HG03039 (cell line): ENCODE measurements around the gene FLT1.

Source experiments
- ATAC-seq: cut with Tn5 transposase; IDR thresholded peaks from one replicate; pipeline ENCODE4 v1.9.1; 2021; ENCODE audit warnings: mild to moderate bottlenecking, moderate library complexity; ENCODE audit not compliant: unreplicated experiment

Gene FLT1

DNA sequence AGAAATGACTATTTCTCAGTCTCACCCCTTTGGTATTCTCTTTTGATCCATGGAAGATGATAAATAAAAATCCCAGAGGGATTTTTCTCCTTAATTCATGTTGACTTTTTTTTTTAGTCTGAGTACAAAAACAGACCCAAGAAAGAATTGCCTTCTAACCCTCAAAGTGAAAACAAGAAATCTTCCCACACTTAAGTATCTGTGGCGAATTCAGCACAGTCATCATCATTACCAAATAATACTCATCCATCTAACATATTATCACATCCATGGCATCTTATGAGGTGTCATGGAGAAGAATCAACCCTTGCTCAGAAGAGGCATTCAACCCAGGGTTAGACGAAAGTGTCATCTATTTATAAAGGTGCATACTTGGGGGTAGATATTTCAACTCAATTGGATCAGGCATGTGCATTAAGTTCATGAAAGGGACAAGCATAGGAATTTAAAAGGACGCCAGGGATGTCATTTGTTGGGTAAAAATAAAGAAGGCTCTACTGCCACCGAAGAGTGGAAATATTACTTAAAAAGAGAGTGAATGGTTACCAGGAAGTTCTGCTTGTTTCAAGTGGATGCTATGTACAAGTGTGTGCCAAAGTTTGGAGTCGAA is 101.9 kb downstream of the FLT1 start:
- no peak for ATAC-seq

DNA sequence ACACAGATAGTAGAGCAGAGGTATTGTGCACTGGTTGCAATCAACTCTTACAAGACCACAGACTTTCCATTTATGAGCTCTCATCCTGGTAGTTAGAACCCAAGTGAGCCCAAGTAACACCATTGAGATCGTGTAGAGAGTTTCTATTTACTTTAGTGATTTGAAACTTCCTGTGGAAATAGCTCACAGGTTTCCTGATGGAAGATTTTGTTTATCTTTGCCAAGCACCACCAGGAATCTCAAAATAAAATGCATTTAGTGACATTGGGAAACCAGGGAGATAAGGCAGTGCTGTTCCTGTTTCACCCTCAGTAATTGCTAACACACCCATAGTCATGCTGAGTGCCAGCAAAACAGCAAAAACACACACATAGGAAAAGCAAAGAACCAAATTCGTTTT is 102.5 kb downstream of the FLT1 start:
- ATAC-seq: no peak

DNA sequence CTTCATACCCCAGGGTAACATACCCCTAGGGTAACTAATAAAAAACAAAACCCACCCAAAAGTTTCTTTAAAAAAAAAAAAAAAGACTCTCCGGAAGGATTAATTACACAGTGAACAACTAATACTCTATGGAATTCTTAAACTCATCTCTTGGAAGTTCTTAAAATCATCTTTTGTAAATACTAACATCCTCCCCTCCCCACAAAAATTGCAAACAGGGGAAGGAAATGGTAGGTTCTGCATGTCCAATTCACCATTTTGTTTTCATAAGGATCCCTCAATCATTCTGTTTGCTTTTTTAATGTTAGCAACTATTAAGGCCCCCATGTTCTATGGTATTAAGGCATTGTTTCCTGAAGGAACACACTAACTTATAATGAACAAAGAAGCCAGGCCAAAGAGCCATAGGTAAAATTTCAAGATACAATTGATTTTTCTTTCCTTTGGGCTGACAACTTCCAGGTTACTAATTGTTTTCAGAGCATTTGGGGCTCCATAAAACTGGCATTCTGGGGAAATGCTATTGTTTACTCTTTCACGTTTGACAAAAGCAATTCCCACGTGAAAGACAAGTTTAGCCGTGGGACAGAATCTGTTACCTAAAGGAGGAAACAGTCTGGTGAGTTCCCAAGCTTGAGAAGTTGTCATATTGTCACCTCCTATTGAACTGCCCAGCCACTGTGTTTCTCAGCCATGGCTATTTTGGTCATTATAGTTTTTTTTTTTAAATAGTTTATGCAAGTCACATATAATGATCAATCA is 107.0 kb downstream of the FLT1 start:
- no peak for ATAC-seq

DNA sequence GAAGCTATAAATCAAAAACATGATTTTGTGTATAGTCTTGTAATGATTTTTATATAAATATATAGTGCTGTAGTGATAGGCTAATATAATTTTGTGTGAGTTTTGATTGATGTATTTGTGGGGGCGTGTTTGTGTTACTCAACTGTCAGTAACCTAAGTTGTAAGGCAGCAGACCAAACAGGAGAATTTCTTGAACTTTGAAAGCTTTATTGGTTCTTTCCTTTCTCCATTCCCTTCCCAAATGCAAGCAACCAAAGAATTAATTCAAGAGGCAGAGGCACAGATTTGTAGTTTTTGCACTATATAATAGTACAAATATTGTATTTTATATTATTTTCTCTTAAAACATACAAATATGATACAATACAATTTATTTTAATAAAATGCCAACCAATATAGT is 109.6 kb downstream of the FLT1 start:
- ATAC-seq: no peak

DNA sequence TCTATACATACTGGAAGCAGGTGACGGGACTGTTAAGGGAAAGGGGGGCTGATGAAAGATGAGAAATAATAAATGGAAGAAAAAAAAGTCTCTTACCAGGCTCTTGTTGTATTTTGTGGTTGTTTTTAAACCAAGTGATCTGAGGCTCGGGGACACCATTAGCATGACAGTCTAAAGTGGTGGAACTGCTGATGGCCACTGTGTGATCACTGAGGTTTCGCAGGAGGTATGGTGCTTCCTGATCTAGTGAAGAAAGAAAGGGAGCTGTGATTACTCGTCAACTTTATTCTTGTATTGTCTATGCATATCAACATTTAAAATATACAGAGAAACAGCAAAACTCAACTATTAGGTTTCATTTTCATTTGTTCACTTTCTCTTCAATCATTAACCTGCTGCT is 110.1 kb downstream of the FLT1 start:
- ATAC-seq: no peak

DNA sequence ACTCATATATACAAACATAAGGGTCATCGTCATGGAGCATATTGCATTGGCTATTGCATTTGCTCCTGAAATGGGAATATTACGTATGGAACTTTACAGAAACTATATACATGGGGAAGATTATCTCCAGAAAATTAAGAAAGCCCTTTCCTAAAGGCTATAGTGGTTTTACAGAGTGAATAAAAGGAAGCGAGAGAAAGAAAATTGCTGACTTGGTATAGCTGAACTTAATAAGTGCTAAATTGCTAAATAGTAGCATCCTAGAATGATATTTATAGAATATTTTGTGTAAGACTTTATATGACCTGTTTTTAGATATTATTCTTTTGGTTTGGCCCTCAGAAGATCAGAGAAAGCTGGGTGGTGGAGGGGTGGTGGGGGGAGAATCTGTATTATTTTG is 114.6 kb downstream of the FLT1 start:
- no peak for ATAC-seq

DNA sequence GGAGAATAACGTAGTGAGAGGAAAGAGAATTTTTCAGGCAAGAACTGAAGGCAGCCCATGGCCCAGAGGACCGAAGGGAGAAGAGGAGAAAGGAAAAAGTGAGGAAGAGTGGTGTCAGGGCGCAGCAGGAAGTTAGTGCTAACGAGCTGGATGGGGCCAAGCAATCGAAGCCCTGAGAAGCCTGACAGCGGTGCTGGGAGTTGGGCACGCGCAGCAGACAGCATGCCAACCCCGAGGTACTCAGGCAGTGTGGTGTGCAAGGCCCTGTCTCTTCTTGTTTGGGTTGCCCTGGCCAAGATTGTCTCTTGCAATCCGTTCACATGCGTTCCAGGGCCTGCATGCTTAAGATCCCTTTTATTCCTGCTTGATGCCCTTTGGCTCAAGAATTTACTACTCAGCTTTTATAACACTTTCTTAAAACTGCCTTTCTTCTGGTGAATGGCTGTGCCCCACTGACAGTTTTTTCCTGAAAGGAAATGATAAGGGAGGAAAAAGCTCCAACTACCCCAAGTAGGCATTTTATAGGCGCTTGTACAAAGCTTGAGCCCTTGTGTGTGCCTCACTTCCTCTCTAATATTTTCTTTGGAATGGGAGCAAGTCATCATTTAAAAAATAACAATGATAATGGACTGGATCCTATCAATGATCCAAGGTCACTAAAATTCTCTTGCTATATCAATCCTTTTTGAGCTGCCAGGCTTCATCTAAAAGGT is 115.4 kb downstream of the FLT1 start:
- ATAC-seq: no peak

DNA sequence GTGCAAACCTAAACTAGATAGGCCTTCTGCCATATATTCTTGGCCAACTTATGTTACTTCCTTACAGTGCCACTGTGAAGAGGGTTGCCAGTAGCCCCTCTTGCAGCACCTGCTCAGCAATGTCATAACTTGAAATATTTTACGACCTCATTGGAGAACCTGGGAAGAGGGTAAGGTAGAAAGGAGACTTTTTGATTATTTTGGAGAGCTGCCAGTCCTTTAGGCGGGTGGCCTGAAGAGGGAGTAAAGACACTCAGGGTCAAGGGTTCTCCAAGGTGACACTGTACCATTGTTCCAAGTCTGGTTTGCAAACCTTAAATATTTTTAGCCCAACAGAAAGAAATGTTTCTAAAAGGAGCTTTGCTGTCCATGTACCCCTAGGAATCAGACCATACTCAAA is 118.3 kb downstream of the FLT1 start:
- no peak for ATAC-seq

DNA sequence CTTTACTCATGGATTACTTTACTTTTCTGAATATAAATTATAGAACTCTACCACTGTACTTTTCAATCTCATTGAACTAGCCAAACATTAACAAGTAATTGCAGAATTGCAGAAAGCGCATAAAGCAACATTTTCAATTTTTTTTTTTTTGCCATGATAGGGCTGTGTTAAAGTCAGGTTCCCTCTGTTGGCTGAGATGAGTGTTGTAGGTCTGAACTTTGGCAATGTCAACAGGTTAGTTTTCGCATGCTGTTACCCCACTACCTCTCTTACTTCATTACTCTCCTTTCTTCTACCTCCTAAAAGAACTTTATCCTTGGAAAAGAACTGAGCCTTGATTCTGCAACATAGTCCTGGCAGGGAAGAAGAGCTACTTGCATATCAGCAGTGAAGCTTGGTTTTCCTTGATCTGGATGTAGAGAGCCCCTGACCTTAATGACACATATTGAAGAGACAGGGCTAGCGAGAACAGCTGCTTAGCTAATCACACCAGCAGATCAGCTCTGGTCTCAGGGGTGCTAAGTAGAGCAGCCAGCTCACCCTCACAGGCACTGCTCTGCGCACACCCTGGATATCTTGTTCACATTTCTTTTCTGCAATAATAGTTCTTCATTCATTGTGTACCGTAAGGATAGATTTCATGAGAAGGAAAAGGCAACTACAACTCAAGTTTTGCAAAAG is 119.5 kb downstream of the FLT1 start:
- ATAC-seq: no peak

DNA sequence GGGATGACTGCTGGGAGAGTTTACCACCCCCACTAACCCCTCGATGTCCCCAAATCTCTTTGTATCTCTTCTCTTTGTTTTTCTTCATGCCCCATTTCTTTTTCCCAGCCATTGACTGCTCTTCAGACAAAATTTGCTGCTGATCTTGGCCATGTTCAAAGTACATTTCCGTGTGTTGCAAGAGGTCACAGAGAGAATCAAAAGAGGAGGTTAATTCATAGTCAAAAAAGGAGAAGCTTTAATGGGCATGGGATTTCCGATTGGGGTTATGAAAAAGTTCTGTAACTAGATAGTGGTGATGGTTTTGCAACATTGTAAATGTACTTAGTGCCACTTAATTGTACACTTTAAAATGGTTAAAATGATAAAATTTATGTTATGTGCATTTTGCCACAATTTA is 121.1 kb downstream of the FLT1 start:
- no peak for ATAC-seq

DNA sequence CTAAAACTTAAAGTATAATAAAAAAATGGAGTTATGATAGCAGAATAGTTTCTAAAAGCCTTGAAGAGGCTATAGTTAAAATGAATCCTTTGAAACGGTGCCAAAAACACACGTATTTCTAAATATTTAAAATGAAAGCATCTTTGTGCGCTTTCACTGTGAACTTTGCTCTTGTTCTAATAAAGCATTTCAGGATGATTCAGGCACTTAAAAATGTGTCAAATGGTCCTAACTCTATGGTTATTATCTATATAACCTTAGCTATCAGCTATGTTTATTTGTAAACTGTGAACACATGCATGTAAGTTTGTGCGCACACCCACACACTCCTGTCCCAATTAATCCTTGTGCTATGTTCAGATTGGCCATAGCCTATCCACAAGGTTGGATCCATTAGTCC is 124.5 kb downstream of the FLT1 start:
- no peak for ATAC-seq

DNA sequence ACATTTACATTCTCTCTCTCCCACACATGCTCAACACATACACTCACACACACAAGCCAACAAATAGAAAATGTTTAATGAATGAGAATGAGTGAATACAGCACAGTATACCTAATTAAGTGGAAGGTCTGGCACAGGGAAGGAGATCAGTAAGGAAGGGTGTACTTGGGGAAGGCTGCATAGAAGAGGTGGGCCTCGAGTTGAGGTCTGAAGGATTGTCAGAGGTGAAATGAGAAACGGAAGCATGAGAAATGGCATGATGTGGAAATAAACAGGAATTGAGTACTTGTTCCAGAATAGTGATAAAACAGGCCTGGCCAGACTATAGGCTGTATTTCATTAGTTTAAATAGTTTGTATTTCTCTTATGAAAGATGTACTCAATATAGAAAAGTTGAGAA is 136.2 kb downstream of the FLT1 start:
- ATAC-seq: no peak

DNA sequence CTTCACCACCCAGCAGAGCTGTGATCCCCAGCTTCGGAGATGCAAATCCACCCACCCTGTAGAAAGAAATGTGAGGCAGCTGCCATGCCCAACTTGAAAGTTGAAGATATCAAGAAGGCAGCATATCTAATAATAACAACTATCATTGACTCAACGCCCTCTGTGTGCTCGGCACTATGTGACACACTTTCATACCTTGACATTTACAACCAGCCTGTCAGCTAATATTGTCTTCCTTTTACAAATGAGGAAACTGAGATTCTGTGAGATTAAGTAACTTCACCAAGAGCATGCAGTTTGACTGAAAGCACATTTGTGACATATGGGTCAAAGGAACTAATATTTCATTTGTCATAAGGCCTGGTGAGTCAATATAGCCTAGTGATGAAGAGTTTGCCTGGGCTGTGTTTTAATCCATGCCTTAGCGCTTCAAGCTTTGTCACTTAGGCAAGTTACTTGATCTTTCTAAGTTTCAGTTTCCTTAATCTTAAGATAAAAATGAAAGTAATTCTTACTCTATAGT is 137.0 kb downstream of the FLT1 start:
- no peak for ATAC-seq

DNA sequence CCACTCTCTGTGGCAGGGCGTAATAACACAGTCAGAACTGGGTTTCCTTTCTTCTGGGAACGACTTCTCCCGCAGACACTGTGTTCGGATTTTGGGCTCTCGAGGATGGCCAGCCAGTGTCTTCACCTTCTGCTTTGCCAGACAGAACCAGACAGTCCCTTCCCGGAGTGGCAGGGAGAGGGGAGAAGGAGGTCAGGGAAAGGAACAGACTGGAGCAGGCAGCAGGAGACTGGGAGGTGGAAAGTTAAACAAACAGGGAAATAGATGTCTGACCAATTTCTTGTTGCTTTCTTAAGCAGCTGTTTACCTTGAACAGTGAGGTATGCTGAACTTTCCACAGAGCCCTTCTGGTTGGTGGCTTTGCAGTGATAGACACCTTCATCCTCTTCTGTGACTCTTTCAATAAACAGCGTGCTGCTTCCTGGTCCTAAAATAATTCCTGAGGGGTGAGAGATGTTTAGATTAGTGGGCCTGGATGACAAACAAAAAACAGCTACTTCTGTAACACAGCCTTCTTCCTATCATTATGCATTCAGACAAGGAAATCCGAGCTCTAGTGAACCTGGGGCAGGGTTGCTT is 137.6 kb downstream of the FLT1 start:
- ATAC-seq: no peak

DNA sequence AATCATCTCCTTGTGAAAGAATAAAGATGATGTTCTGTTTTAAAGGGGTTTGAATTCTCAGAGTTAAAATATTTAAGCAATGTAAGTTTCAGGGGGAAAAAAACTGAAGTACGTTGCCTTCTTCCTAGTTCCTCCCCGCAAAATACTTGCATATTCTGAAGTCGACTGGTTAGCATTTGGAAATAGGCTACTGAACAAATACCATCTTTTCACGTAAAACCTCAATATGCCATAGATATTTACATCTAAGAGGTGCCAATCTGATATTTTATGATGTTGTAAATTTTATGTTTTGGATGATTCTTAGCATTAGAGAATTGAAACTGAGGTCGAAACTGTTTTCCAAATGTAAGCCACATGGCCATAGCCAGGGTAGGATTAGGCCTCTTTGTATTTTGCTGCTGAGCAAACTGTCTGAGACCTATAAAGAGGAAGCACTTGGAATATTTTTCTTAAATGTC is 138.3 kb downstream of the FLT1 start:
- no peak for ATAC-seq

DNA sequence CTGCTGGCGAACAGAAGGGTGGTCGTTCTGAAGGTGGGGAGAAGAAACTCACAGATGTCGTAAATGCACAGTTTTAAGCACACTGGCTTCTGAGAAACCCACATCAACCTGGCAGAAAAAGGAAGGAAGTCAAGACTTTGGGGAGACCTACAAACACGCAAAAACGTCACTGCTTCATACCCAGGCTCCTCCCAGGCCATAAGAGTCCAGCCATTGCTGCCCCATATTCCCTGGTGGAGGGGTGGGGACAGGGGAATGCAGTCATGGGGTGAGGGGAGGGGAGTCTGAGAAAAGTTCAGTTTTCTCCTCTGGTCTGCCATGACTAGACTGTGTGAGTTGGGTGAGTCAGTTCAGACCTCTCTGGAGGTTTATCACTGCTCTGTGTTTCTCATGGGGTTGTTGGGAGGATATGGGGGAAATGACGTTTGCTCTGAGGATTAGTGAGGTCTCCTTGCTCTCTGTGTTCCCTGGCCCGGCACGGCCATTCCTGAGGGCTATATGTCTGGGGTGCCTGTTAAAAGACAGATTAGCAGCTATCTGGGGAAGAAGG is 139.0 kb downstream of the FLT1 start:
- ATAC-seq: no peak

DNA sequence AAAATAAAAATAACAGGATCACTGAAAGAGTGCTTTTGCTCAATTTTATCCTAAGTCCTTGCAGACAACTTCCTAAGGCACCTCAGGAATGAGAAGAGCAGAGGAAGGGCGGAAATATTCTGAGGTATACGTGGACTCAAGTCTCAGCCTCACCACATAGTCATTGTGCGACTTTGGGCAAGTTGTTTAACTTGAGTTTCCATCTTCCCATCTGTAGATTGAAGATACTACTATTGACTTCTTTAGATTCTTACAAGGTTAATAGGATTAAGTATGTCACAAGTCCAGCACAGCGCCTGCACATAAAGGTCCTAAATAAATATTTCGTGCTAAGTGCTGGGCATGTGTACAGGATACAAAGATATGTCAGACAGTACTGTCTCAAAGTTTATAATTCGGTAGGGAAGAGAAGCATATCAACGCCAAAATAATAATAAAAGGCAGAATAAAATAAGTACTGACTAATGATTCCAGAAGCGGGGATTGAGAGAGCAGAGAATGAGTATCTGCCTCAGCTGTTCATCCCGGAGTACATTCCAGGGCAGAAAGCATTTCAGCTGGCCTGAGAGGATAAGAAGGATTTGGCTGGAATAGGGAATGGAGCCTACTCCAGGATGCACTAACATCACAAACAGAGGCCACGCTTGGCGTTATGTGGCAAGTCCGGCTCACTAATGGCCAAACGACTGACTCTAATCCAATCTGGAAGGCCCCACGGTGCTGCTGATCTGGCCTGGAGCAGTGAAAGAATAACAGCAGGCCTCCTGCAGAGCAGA is 139.7 kb downstream of the FLT1 start:
- ATAC-seq: no peak

DNA sequence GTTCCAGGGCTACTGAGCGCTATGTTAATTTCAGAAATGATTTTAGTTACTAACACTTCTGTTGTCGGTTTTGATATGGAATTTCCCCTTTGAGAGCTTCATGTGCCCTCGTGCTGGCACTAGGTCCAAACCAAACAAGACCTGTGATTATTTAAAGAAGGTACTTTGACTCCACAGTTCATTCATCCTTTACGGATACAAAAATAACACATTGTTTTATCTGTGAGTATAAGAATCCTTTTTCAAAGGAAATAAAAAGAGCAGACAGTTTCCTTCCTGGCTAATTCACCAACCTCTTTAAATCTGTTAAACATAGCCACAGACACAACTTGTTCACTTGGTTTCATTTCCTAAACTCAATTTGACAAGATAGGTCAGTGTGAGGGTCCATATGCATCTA is 141.2 kb downstream of the FLT1 start:
- no peak for ATAC-seq

DNA sequence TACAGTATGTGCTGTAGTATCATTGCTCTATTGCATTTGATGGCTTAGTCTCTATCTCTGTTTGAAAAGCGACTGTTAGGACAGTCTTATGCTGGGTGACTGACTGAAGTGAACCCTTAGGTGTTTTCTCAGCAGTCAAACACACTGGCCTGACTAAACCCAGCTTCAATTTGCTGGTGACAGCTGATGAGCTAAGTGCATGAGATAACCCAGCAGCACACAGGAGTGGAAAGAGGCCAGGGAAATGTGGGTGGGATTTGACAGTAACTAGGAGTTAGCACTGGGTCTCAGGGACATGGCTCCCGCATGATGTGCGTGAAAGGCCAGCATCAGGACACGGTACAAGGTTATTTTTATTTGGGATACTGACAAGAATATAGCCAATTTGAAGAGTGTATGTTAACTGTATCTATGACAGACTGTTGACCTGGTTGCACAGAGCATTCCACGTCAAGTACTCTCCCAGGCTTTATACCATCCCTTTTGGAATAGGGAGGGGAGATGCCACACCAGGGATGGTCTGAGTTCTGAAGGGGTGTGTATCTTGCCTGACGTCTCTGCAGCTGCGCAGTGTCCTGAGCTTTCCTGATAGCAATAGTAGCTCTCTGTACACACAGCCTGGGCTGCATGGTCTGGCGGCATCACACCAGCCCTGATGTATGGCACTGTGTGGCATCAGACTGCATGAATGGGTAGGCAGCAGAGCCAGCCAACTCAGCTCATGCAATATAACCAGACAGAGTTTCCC is 144.8 kb downstream of the FLT1 start:
- ATAC-seq: no peak
